SK-N-SH treated with all-trans-retinoic acid at 6 μM for 48 hours (cell line): ENCODE measurements around the gene CHAC1.

Experiments
- ATAC-seq: fragments of 200-7000 bp; cut with Tn5 transposase; 3 replicates; pipeline ENCODE4 v1.9.1; 2020; ENCODE audit warnings: mild to moderate bottlenecking, moderate library complexity
- ARNTL ChIP-seq: fragments of 450-650 bp; formaldehyde crosslinking; IDR thresholded peaks from 2 replicates; pipeline ENCODE4 v1.5.0; 2020; ENCODE audit warnings: low read depth, mild to moderate bottlenecking, moderate library complexity, borderline replicate concordance
- BACH2 ChIP-seq: fragments of 250-450 bp; sonication (Bioruptor Pico); IDR thresholded peaks from 2 replicates; pipeline ENCODE4 v1.9.0; 2021; ENCODE audit warnings: mild to moderate bottlenecking, borderline replicate concordance
- CSDC2 ChIP-seq: fragments of 250-450 bp; sonication (Bioruptor Pico); IDR thresholded peaks from 2 replicates; pipeline ENCODE4 v1.5.0; 2020; ENCODE audit warnings: mild to moderate bottlenecking, moderate library complexity
- ESRRG ChIP-seq: fragments of 250-450 bp; sonication (Bioruptor Pico); IDR thresholded peaks from 2 replicates; pipeline ENCODE4 v1.6.1; 2021; ENCODE audit warnings: mild to moderate bottlenecking
- GLIS3 ChIP-seq: fragments of 250-450 bp; sonication (Bioruptor Pico); IDR thresholded peaks from 2 replicates; pipeline ENCODE4 v1.5.0; 2020; ENCODE audit warnings: mild to moderate bottlenecking, moderate library complexity
- ISL1 ChIP-seq: fragments of 250-450 bp; sonication (Bioruptor Pico); IDR thresholded peaks from 2 replicates; pipeline ENCODE4 v2.1.2; 2022; ENCODE audit warnings: mild to moderate bottlenecking, moderate library complexity
- OSR1 ChIP-seq: fragments of 250-450 bp; sonication (Bioruptor Pico); IDR thresholded peaks from 2 replicates; pipeline ENCODE4 v1.8.0; 2022; ENCODE audit warnings: moderate library complexity, mild to moderate bottlenecking, inconsistent platforms
- PPARA ChIP-seq: fragments of 250-450 bp; sonication (Bioruptor Pico); IDR thresholded peaks from 2 replicates; pipeline ENCODE4 v1.5.0; 2020; ENCODE audit warnings: mild to moderate bottlenecking, borderline replicate concordance
- RARB ChIP-seq: fragments of 250-450 bp; sonication (Bioruptor Pico); IDR thresholded peaks from 2 replicates; pipeline ENCODE4 v1.8.0; 2021; ENCODE audit warnings: mild to moderate bottlenecking, moderate library complexity
- SNAI2 ChIP-seq: fragments of 250-450 bp; sonication (Bioruptor Pico); IDR thresholded peaks from 2 replicates; pipeline ENCODE4 v1.5.0; 2020; ENCODE audit warnings: mild to moderate bottlenecking, moderate library complexity
- TCF4 ChIP-seq: fragments of 250-450 bp; sonication (Bioruptor Pico); IDR thresholded peaks from 2 replicates; pipeline ENCODE4 v1.8.0; 2021; ENCODE audit warnings: mild to moderate bottlenecking, moderate library complexity, borderline replicate concordance
- TOX ChIP-seq: fragments of 250-450 bp; sonication (Bioruptor Pico); IDR thresholded peaks from 2 replicates; pipeline ENCODE4 v1.8.0; 2021; ENCODE audit warnings: mild to moderate bottlenecking, moderate library complexity, borderline replicate concordance
- ZC3H10 ChIP-seq: fragments of 250-450 bp; sonication (Bioruptor Pico); IDR thresholded peaks from 2 replicates; pipeline ENCODE4 v1.5.1; 2021; ENCODE audit warnings: mild to moderate bottlenecking, moderate library complexity
- ZFP3 ChIP-seq: fragments of 250-450 bp; sonication (Bioruptor Pico); IDR thresholded peaks from 2 replicates; pipeline ENCODE4 v1.5.0; 2020; ENCODE audit warnings: mild to moderate bottlenecking, moderate library complexity
- ZFP30 ChIP-seq: fragments of 450-650 bp; formaldehyde crosslinking; IDR thresholded peaks from 2 replicates; pipeline ENCODE4 v1.5.0; 2022; ENCODE audit warnings: mild to moderate bottlenecking, moderate library complexity
- ZNF565 ChIP-seq: fragments of 450-650 bp; formaldehyde crosslinking; conservative IDR thresholded peaks from 2 replicates; pipeline ENCODE4 v1.5.0; 2020; ENCODE audit warnings: low read depth, mild to moderate bottlenecking, moderate library complexity
- ZNF70 ChIP-seq: fragments of 450-650 bp; formaldehyde crosslinking; IDR thresholded peaks from 2 replicates; pipeline ENCODE4 v1.5.0; 2020; ENCODE audit warnings: mild to moderate bottlenecking, moderate library complexity
- TF ChIP-seq, protein P1 (sequence below): fragments of 250-450 bp; sonication (Bioruptor Pico); IDR thresholded peaks from 2 replicates; pipeline ENCODE4 v1.5.1; 2020; ENCODE audit warnings: low read depth, mild to moderate bottlenecking, moderate library complexity
- TF ChIP-seq, protein P2 (sequence below): fragments of 250-450 bp; sonication (Bioruptor Pico); IDR thresholded peaks from 2 replicates; pipeline ENCODE4 v1.5.1; 2021; ENCODE audit warnings: mild to moderate bottlenecking, moderate library complexity
- TF ChIP-seq, protein P3 (sequence below): fragments of 250-450 bp; sonication (Bioruptor Pico); IDR thresholded peaks from 2 replicates; pipeline ENCODE4 v1.8.0; 2020; ENCODE audit warnings: mild to moderate bottlenecking, moderate library complexity, borderline replicate concordance

The CHAC1 gene

DNA sequence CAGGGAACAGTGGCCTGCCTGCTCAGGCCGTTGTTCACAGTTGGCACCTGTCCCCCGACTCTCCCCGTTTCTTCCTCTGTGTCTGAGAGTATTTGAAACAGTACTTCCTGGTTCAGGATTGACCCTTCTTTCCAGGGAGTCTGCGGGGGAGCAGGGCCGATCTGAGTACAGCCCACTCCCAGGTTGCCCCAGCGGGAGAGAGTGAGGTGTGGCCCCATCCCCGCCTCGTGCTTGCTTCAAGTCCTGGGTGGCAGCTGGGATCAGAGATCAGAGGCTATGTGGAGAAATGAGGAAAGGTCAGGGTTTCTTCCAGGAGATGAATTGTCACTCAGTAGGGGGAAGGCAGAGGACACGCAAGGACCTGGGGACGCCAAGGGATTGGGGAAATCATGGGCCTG, 30.7 kb upstream of the CHAC1 start:
- TF ChIP-seq, protein P1, sequence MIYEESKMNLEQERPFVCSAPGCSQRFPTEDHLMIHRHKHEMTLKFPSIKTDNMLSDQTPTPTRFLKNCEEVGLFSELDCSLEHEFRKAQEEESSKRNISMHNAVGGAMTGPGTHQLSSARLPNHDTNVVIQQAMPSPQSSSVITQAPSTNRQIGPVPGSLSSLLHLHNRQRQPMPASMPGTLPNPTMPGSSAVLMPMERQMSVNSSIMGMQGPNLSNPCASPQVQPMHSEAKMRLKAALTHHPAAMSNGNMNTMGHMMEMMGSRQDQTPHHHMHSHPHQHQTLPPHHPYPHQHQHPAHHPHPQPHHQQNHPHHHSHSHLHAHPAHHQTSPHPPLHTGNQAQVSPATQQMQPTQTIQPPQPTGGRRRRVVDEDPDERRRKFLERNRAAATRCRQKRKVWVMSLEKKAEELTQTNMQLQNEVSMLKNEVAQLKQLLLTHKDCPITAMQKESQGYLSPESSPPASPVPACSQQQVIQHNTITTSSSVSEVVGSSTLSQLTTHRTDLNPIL (CRISPR knock-in tag), result no peak
- no peak for TF ChIP-seq ESRRG (CRISPR knock-in tag)
- no peak for TF ChIP-seq BACH2
- TF ChIP-seq ARNTL (CRISPR knock-in tag), result no peak
- TF ChIP-seq ZNF70 (CRISPR knock-in tag), result no peak
- TF ChIP-seq, protein P2, sequence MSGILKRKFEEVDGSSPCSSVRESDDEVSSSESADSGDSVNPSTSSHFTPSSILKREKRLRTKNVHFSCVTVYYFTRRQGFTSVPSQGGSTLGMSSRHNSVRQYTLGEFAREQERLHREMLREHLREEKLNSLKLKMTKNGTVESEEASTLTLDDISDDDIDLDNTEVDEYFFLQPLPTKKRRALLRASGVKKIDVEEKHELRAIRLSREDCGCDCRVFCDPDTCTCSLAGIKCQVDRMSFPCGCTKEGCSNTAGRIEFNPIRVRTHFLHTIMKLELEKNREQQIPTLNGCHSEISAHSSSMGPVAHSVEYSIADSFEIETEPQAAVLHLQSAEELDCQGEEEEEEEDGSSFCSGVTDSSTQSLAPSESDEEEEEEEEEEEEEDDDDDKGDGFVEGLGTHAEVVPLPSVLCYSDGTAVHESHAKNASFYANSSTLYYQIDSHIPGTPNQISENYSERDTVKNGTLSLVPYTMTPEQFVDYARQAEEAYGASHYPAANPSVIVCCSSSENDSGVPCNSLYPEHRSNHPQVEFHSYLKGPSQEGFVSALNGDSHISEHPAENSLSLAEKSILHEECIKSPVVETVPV (CRISPR knock-in tag), result no peak
- TF ChIP-seq, protein P3, sequence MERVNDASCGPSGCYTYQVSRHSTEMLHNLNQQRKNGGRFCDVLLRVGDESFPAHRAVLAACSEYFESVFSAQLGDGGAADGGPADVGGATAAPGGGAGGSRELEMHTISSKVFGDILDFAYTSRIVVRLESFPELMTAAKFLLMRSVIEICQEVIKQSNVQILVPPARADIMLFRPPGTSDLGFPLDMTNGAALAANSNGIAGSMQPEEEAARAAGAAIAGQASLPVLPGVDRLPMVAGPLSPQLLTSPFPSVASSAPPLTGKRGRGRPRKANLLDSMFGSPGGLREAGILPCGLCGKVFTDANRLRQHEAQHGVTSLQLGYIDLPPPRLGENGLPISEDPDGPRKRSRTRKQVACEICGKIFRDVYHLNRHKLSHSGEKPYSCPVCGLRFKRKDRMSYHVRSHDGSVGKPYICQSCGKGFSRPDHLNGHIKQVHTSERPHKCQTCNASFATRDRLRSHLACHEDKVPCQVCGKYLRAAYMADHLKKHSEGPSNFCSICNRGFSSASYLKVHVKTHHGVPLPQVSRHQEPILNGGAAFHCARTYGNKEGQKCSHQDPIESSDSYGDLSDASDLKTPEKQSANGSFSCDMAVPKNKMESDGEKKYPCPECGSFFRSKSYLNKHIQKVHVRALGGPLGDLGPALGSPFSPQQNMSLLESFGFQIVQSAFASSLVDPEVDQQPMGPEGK (CRISPR knock-in tag), result no peak
- TF ChIP-seq GLIS3 (CRISPR knock-in tag), result no peak
- no peak for TF ChIP-seq TOX (CRISPR knock-in tag)
- no peak for ATAC-seq

DNA sequence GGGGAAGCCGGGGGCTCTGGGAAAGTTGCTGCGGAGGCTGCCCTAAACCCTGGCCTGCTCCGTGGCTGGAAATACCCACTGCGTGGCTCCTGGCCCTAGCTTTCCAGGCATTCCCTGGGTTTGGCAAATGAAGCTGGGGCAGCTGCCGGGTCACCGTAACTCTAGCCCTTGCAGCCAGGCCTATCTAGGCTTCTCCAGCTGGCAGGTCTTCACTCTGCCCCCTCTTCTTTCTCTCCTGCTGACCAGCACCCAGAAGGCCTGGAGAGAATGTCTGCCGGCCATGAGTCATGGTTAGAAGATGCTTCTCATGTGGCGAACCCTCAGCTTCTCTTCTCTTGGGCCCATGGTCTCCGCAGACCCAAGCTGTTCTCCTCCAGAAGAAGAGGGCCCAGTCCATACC, 29.7 kb upstream of the CHAC1 start:
- no peak for TF ChIP-seq ARNTL (CRISPR knock-in tag)
- TF ChIP-seq TOX (CRISPR knock-in tag), result no peak
- TF ChIP-seq ZNF565 (CRISPR knock-in tag), result no peak
- TF ChIP-seq, protein P1 (CRISPR knock-in tag), result no peak
- TF ChIP-seq ZFP3, result no peak
- ATAC-seq, result no peak

DNA sequence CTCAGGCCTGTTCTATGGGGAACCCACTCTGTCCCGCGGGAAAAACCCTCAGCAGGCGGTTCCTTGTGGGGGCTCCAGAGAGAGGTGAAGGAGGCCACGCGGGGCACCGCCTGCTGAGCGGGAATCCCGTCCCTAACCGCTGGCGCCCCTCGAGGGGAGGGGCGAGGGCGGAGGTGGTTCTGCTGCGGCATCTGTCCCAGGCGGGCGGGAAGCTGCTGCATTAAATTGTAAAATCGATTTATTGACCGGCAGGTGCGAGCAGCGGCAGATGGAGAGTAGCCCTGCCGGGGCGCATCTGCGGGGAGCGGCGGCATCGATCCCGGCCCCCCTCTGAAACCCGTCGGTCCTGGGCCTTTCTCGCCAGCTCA, 27.8 kb upstream of the CHAC1 start:
- no peak for ATAC-seq
- TF ChIP-seq OSR1 (CRISPR knock-in tag) (no peak), ZFP30 (CRISPR knock-in tag) (no peak), BACH2 (no peak), CSDC2 (no peak), TCF4 (no peak), SNAI2 (CRISPR knock-in tag) (no peak), ZNF70 (CRISPR knock-in tag) (no peak), ESRRG (CRISPR knock-in tag) (no peak)

DNA sequence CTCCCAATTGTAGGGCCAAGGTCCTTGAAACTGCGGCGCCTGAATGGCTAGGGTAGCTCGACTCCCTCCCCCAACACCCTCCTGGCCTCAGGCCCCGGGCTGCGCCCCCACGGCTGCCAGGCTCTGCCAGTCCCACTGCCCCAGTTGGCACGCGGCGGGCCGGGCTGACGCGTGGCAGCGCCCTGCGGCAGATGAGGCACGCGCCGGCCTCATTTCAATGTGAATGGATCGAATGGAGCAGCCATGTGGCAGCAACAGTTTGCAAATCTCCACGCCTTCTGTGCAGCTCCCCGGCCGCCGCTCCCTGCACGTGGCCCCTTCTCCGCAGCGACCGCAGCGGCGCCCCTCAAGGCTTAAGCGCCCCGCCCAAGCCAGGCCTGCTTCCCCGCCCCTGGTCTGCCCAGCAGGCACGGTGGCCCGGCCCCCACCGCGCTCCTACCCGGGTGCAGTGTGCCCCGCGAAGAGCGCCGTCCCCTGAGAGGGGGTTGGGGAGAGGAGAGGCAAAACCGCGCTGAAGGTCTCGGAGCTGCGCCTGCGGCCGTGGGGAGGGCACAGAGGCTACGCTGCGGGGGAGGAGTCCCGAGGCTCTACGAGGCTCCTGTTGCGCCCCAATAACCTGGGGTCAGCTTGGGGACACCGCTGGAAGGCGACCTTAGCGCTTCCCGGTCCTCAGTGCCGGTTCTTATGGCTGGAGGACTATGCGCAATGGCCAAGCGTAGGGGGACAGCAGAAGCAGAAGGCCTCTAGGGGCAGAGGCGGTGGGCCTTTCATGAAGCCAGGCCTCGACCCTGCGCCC, 27.2 kb upstream of the CHAC1 start:
- peak; percentile 5; the same call in 2 of the 3 replicates for ATAC-seq
- TF ChIP-seq RARB (CRISPR knock-in tag), result no peak
- no peak for TF ChIP-seq PPARA
- no peak for TF ChIP-seq GLIS3 (CRISPR knock-in tag)
- no peak for TF ChIP-seq ARNTL (CRISPR knock-in tag)
- TF ChIP-seq ZFP3, result peak; percentile 96
- TF ChIP-seq ISL1 (CRISPR knock-in tag), result no peak

DNA sequence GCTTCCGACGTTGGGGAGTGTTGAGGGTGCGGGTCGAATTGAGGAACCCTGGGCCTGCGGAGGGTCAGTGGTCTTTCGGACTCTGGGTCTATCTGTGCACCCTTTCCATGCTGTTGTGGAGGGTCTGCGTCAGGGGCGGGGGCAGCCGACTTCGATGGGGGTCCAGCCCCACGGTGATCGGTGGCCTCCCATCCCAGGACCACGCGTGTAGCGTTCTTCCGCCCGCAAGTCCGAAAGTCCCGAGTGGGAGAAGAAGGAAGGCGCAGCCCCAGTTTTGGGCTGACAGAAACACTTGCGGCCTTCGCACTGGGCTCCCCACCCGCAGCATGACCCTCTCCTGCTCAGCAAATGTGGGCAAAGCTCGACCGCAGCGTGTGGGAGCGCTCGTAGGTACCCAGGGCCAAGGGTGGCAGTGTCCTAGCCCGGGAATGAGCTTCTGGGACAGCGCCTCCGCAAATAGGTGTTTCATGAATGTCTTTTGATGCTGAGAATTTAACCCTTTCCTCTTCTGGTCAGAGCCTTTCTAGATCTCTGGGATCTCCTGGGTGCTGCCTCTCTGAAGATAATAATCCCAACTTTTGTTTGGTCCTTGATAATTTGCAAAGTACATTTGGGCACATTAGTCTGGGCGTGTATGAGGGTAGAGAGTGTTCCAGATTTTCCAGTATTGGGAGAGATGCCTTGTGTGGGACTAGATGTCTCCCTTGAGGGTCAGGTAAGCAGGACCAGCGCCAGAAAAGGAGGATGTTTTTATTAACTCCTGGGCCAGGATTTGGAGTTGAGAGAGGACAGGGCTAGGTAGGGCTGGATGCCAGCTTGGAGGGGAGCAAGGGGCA, 26.4 kb upstream of the CHAC1 start:
- TF ChIP-seq, protein P3 (CRISPR knock-in tag), result no peak
- TF ChIP-seq ESRRG (CRISPR knock-in tag), result no peak
- TF ChIP-seq, protein P2 (CRISPR knock-in tag), result no peak
- TF ChIP-seq ZFP3, result no peak
- TF ChIP-seq ZC3H10 (CRISPR knock-in tag), result no peak
- ATAC-seq, result no peak
